Measurements from ENCODE around the gene HAUS6.

GRCh38 chr9:19102181-19102630 lies 498 bp downstream of the HAUS6 start:
- TF ChIP-seq CTCF (IDR thresholded peaks at IDR 0.05) (no peak), POLR2A (IDR thresholded peaks at IDR 0.05) (no peak)

Measured in prostate gland (tissue), 2 donors.